Nephron (organoid): ENCODE measurements around the gene SYTL5.

Experiments used
- H3K27ac Mint-ChIP-seq, 3 experiments: 2 replicates each; pipeline ENCODE4 v1.8.0; 2020; ENCODE audit warnings: mixed read lengths in 3 of 3, mild to moderate bottlenecking in 2 of 3, moderate library complexity in 1 of 3
- H3K27me3 Mint-ChIP-seq: 2 replicates; pipeline ENCODE4 v1.8.0; 2021; ENCODE audit warnings: low read depth, mild to moderate bottlenecking, moderate library complexity, mixed read lengths
- H3K36me3 Mint-ChIP-seq: 2 replicates; pipeline ENCODE4 v1.8.0; 2020; ENCODE audit warnings: low read depth, mixed read lengths
- H3K4me1 Mint-ChIP-seq: 2 replicates; pipeline ENCODE4 v1.8.0; 2020; ENCODE audit warnings: mixed read lengths
- H3K4me3 Mint-ChIP-seq, 3 experiments: 2 replicates each; pipeline ENCODE4 v1.8.0; 2020; ENCODE audit warnings: mild to moderate bottlenecking in 3 of 3, mixed read lengths in 3 of 3, moderate library complexity in 2 of 3
- H3K9me3 Mint-ChIP-seq: 2 replicates; pipeline ENCODE4 v1.8.0; 2020; ENCODE audit warnings: mixed read lengths
- TF ChIP-seq, protein P1 (sequence below), 3 experiments: fragments of 200-600 bp; sonication (generic); IDR thresholded peaks; one replicate each; pipeline ENCODE4 v1.5.0; 2021; ENCODE audit warnings: antibody characterized with exemption in 3 of 3; ENCODE audit not compliant: unreplicated experiment in 3 of 3

Gene SYTL5

DNA sequence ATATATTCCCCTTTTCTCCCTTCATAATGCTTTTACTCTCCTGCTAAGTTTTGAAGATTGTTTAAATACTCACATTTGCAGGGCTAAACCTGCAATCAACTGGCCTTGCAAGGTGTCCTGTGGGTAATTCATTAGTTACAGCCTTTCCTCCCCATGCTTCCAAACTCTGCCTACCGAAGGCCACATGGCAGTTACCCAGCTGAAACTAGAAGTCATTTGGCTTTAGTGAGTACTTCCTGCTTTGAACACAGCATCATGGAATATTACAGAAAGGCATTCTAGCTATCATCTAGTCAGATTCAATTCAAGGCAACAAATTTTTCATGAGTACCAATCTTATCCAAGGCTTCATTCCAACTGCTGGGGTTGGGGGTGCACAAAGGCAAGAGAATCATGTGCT, 158.7 kb downstream of the SYTL5 start:
- Mint-ChIP-seq H3K27ac (no peak overlapping the region), H3K4me1 (peaks cover 4% of the 10 kb centered on the region), H3K36me3 (no peaks in the 10 kb centered on the region), H3K27me3 (no peaks in the 10 kb centered on the region), H3K4me3 (no peak overlapping the region), H3K9me3 (no peaks in the 10 kb centered on the region)
- TF ChIP-seq, protein P1, sequence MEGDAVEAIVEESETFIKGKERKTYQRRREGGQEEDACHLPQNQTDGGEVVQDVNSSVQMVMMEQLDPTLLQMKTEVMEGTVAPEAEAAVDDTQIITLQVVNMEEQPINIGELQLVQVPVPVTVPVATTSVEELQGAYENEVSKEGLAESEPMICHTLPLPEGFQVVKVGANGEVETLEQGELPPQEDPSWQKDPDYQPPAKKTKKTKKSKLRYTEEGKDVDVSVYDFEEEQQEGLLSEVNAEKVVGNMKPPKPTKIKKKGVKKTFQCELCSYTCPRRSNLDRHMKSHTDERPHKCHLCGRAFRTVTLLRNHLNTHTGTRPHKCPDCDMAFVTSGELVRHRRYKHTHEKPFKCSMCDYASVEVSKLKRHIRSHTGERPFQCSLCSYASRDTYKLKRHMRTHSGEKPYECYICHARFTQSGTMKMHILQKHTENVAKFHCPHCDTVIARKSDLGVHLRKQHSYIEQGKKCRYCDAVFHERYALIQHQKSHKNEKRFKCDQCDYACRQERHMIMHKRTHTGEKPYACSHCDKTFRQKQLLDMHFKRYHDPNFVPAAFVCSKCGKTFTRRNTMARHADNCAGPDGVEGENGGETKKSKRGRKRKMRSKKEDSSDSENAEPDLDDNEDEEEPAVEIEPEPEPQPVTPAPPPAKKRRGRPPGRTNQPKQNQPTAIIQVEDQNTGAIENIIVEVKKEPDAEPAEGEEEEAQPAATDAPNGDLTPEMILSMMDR (IDR thresholded peaks at IDR 0.05; ENCODE audit: unreplicated experiment in 3 of 3): no peak

DNA sequence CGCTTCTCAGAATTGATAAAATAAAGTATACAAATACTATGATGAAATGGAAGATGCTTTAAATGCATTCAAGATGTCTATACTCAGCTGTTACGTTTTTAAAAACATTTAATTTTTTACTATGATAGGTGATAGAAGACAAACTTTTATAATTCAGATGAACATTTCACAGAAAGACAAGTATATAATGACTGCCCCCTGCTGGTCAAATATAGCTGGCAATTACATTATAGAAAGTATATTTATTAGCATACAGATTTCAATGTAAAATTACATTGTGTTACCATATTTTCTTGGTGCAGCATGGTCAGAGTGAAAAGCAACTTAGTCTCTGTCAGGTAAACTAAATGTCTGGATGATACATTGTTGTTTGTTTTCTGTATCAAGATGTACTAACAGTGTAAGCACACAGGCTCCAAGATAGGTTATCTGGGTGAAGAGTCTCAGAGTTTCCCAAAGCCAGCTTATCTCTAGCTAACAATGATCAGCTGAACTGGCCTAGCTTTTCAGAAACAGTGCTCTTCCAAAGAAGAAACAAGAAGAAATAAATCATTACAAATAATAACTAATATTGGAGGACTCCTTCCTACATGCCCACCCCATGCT, 160.2 kb downstream of the SYTL5 start:
- Mint-ChIP-seq H3K36me3 (no peaks in the 10 kb centered on the region), H3K27me3 (no peaks in the 10 kb centered on the region), H3K27ac (peak overlapping the region; percentile 46 to 90 (median 77)), H3K9me3 (no peaks in the 10 kb centered on the region), H3K4me1 (peaks cover 12% of the 10 kb centered on the region), H3K4me3 (no peak overlapping the region)
- TF ChIP-seq, protein P1 (IDR thresholded peaks at IDR 0.05; ENCODE audit: unreplicated experiment in 3 of 3): peak; percentile 52 to 69 (median 61)

- peaks cover 12% of the 10 kb centered on the region for H3K4me1 Mint-ChIP-seq
- no peaks in the 10 kb centered on the region for H3K36me3 Mint-ChIP-seq
- H3K27me3 Mint-ChIP-seq: no peaks in the 10 kb centered on the region
- H3K27ac Mint-ChIP-seq: peak overlapping the region; percentile 84 to 94 (median 85)
- TF ChIP-seq, protein P1 (IDR thresholded peaks at IDR 0.05; ENCODE audit: unreplicated experiment in 3 of 3): no peak
- H3K9me3 Mint-ChIP-seq: peaks cover 3% of the 10 kb centered on the region
- H3K4me3 Mint-ChIP-seq: no peak overlapping the region
Measured at GRCh38 chrX:38170556-38170955, 164.2 kb downstream of the SYTL5 start.

GRCh38 chrX:38172596-38172995, 166.2 kb downstream of the SYTL5 start:
- Mint-ChIP-seq H3K4me1 (peaks cover 8% of the 10 kb centered on the region), H3K36me3 (no peaks in the 10 kb centered on the region), H3K27ac (peak overlapping the region in 1 of 3 experiments; percentile 33), H3K27me3 (no peaks in the 10 kb centered on the region), H3K4me3 (no peak overlapping the region), H3K9me3 (peaks cover 3% of the 10 kb centered on the region)
- TF ChIP-seq, protein P1 (IDR thresholded peaks at IDR 0.05; ENCODE audit: unreplicated experiment in 3 of 3): no peak

- H3K27me3 Mint-ChIP-seq: no peaks in the 10 kb centered on the region
- H3K9me3 Mint-ChIP-seq: peaks cover 3% of the 10 kb centered on the region
- H3K4me3 Mint-ChIP-seq: no peak overlapping the region
- H3K27ac Mint-ChIP-seq: no peak overlapping the region
- H3K36me3 Mint-ChIP-seq: no peaks in the 10 kb centered on the region
- TF ChIP-seq, protein P1 (IDR thresholded peaks at IDR 0.05; ENCODE audit: unreplicated experiment in 3 of 3): peak; percentile 38 to 61 (median 54)
- peaks cover 8% of the 10 kb centered on the region for H3K4me1 Mint-ChIP-seq
Measured at GRCh38 chrX:38175139-38175538, 168.8 kb downstream of the SYTL5 start.

GRCh38 chrX:38178396-38178795, 172.0 kb downstream of the SYTL5 start:
- TF ChIP-seq, protein P1 (IDR thresholded peaks at IDR 0.05; ENCODE audit: unreplicated experiment in 3 of 3): no peak
- peaks cover 3% of the 10 kb centered on the region for H3K9me3 Mint-ChIP-seq
- no peak overlapping the region for H3K4me3 Mint-ChIP-seq
- H3K36me3 Mint-ChIP-seq: no peaks in the 10 kb centered on the region
- H3K4me1 Mint-ChIP-seq: peaks cover 3% of the 10 kb centered on the region
- no peaks in the 10 kb centered on the region for H3K27me3 Mint-ChIP-seq
- H3K27ac Mint-ChIP-seq: no peak overlapping the region
